PFSK-1 (cell line): ENCODE data around the gene ACACA.

ENCODE experiments used
- FOXP2 ChIP-seq: optimal IDR thresholded peaks from 2 replicates; pipeline ENCODE3; 2011; ENCODE audit warnings: borderline replicate concordance, control low read depth, inconsistent platforms; ENCODE audit not compliant: insufficient read depth; ENCODE audit errors: extremely low read length, extremely low read depth
- POLR2AphosphoS5 ChIP-seq: IDR thresholded peaks from 2 replicates; pipeline ENCODE4 v1.6.1; 2012; ENCODE audit warnings: low read depth, mild to moderate bottlenecking, control low read depth, low read length, moderate library complexity
- SIN3A ChIP-seq: IDR thresholded peaks from 2 replicates; pipeline ENCODE4 v1.6.1; 2012; ENCODE audit warnings: mild to moderate bottlenecking, low read length, moderate library complexity, borderline replicate concordance; ENCODE audit not compliant: insufficient read depth
- TAF1 ChIP-seq: IDR thresholded peaks from 2 replicates; pipeline ENCODE4 v1.6.1; 2012; ENCODE audit warnings: low read length, control low read depth, borderline replicate concordance; ENCODE audit not compliant: insufficient read depth
- TF ChIP-seq, protein P1 (sequence below), 2 experiments: IDR thresholded peaks; 2 replicates each; pipeline versions ENCODE4 v1.6.1 to v1.8.0; 2011 to 2012; ENCODE audit warnings: low read depth in 2 of 2, low read length in 2 of 2, control low read depth in 1 of 2, inconsistent platforms in 1 of 2, mild to moderate bottlenecking in 1 of 2, moderate library complexity in 1 of 2; ENCODE audit not compliant: insufficient read depth in 1 of 2

ACACA gene

DNA sequence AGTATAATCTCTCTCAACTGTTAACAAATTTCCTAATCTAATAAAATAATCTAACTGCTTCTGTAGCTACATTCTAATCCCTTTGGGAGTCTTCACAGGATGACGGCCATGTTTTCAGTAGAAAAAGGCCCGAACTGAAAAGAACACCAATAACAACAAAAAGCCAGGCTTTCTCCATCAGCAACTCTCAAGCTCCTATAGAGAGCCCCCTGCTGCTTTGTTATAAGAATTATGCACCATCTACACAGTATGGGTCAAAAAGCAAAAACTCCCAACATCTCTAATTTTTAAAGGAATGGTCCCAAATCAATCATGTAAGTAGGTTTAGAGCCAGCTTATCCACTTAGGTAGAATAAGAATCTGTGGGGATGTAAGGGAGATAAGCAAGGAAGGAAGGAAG is 194.5 kb downstream of the ACACA start:
- TF ChIP-seq TAF1 (no peak), SIN3A (no peak), FOXP2 (no peak), POLR2AphosphoS5 (no peak)
- TF ChIP-seq, protein P1, sequence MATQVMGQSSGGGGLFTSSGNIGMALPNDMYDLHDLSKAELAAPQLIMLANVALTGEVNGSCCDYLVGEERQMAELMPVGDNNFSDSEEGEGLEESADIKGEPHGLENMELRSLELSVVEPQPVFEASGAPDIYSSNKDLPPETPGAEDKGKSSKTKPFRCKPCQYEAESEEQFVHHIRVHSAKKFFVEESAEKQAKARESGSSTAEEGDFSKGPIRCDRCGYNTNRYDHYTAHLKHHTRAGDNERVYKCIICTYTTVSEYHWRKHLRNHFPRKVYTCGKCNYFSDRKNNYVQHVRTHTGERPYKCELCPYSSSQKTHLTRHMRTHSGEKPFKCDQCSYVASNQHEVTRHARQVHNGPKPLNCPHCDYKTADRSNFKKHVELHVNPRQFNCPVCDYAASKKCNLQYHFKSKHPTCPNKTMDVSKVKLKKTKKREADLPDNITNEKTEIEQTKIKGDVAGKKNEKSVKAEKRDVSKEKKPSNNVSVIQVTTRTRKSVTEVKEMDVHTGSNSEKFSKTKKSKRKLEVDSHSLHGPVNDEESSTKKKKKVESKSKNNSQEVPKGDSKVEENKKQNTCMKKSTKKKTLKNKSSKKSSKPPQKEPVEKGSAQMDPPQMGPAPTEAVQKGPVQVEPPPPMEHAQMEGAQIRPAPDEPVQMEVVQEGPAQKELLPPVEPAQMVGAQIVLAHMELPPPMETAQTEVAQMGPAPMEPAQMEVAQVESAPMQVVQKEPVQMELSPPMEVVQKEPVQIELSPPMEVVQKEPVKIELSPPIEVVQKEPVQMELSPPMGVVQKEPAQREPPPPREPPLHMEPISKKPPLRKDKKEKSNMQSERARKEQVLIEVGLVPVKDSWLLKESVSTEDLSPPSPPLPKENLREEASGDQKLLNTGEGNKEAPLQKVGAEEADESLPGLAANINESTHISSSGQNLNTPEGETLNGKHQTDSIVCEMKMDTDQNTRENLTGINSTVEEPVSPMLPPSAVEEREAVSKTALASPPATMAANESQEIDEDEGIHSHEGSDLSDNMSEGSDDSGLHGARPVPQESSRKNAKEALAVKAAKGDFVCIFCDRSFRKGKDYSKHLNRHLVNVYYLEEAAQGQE (IDR thresholded peaks at IDR 0.05; ENCODE audit: insufficient read depth in 1 of 2, low read depth in 2 of 2, low read length in 2 of 2), result no peak

GRCh38 chr17:37211136-37211535 is 195.5 kb downstream of the ACACA start:
- TF ChIP-seq TAF1 (no peak), FOXP2 (no peak)

- no peak for TF ChIP-seq TAF1
- TF ChIP-seq POLR2AphosphoS5, result no peak
- TF ChIP-seq SIN3A, result no peak
- TF ChIP-seq, protein P1 (IDR thresholded peaks at IDR 0.05; ENCODE audit: insufficient read depth in 1 of 2, low read depth in 2 of 2, low read length in 2 of 2), result no peak
- no peak for TF ChIP-seq FOXP2
These were observed 199.5 kb downstream of the ACACA start for GRCh38 chr17:37207103-37207502.

DNA sequence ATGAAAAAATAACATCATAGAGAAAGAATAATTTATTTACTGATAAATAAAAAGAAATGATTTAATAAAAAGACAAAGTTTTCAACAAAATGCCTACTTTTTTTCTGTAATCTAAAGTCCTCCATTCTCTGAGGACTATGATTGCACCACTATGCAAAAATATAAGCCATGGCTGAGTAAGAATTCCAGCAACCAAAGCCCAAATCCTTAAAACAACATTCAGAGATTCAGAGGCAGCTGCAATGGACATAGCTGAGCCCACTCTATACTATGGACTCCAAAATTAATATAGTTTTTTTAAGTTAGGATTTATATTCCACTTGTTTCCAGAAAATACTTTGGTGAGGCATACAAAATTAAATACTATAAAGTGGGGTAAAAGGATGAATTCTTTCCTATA is 200.3 kb downstream of the ACACA start:
- TF ChIP-seq TAF1 (no peak), SIN3A (no peak), FOXP2 (no peak), POLR2AphosphoS5 (no peak)
- TF ChIP-seq, protein P1 (IDR thresholded peaks at IDR 0.05; ENCODE audit: insufficient read depth in 1 of 2, low read depth in 2 of 2, low read length in 2 of 2), result no peak

DNA sequence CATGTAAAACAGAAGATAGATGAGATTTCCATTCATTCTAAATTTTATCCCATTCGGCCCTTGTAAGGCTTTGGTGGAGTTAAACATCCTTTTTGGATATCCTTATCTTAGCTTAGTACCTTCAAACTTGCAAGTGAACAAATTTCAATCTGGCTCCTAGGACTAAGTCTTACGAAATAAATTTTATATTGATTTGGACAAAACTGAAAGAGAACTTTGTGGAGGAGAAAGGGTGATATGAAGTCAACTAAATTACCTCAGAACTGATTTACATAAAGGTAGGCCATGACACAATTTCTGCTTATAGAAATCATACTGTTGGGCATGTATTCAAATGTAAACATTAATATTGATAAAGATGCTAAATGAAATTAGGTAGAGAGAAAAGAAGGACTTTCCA is 206.1 kb downstream of the ACACA start:
- TF ChIP-seq, protein P1 (IDR thresholded peaks at IDR 0.05; ENCODE audit: insufficient read depth in 1 of 2, low read depth in 2 of 2, low read length in 2 of 2), result no peak
- no peak for TF ChIP-seq FOXP2
- TF ChIP-seq TAF1, result no peak
- TF ChIP-seq SIN3A, result no peak
- TF ChIP-seq POLR2AphosphoS5, result no peak
